Activated T-cell treated with anti-CD3 and anti-CD28 coated beads, Interleukin-2, amount 50 U/mL, for 48 hours (primary cell): ENCODE data around the gene TTC7B.

Experiments
- DNase-seq, 2 experiments: peaks; one replicate each; pipeline ENCODE4 v3.0.0-alpha.2; 2020

Gene TTC7B

GRCh38 chr14:90699016-90699415 is 117.2 kb downstream of the TTC7B start:
- DNase-seq = no peak

GRCh38 chr14:90698379-90698869 is 117.8 kb downstream of the TTC7B start:
- no peak for DNase-seq

DNA sequence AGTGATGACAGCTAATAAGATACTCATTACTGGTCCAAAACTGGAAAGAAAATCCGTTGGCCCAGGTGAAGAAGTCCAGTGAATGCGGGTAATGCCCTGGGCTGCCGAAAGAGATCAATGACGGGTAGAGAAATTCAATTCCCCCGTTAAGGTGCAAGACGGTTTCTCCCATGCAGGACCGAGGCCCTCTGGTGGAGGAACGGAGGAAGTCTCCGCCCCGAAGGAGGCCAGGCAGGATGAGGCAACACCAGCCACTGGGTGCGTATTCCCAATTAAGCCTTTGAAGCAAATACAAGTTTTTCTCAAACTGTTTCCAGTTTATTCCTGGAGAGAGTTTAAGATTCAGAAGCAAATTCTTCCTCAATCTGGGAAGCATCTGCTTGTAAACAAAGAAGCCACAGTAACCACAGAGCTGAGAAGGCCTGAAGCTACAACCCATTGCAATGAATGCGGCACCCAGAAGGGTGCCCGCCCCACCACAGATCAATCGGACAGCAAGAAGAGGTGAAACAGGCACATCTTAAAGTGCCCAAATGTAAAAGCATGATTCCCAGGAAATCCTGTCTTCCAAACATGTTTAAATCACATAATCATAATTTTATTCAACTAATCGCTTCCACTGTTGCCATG is 118.5 kb downstream of the TTC7B start:
- DNase-seq = peak; percentile 85 to 87

- DNase-seq = no peak
Measured at GRCh38 chr14:90697132-90697531, 119.1 kb downstream of the TTC7B start.

DNA sequence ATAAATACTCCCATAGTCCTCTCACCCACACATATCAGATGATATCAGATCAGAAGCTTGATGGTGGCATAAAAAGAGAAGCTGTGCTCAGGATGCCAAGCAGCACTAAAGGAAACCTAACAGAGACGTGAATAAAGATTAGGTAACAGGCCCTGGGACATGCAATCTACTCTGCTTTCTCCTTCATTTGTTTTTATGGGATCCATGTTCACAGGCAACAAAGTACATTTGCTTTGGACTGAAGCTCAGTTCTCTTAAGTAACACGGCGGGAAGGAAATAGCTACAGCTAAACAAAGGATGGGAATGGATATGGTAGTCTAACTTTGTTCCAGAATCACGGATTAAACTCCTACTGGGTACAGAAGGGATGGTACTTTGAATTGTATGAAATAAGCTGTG is 119.5 kb downstream of the TTC7B start:
- DNase-seq = no peak

- no peak for DNase-seq
Measured at GRCh38 chr14:90695997-90696660, 120.1 kb downstream of the TTC7B start.

DNA sequence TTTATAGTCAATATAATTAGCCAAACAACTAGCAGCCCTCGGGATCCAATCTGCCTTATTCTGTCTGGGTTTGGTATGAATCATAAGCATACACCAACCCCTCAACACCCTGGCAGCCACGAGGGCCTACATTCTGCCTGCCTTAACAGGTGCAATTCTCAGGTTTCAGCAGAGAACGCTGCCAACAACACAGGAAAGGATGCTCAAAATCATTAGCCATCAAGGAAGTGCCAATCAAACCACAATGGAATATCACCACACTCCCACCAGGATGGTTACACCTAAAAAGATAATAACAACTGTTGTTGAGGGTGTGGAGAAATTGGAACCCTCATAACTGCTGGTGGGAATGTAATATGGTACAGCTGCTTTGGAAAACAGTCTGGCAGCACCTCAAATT is 122.8 kb downstream of the TTC7B start:
- DNase-seq = no peak

DNA sequence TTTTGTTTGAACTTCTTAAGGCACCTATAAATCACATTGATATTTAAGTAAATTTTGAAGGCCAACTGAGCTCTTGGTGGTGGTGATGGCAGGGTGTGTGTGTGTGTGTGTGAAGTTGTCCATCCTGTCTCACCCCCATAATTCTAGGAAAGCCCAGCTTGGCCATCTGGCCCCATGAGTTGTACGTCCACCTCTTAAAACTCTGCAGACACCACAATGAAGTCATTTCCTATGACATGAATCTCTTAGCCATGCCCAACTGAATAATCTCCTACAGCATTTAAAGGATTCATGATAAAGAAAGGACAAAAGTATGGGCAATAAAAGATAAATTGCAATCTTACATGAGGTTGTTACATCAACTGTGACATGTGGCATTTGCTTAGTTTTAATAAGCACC is 123.4 kb downstream of the TTC7B start:
- no peak for DNase-seq

DNA sequence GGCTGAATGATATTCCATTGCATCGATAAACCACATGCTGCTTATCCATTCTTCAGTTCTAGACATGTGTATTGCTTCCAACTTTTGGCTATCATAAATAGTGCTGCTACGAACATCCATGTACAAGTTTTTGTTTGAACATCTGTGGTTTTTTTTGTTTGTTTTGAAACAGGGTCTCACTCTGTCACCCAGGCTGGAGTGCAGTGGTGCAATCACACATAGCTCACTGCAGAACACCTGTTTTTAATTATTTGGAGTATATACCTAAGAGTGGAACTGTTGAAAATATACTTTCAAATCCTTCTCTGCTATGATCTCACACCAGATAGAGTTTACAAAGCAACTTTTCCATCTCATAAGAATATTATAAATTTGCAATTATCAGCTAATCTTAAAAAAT is 124.2 kb downstream of the TTC7B start:
- no peak for DNase-seq

DNA sequence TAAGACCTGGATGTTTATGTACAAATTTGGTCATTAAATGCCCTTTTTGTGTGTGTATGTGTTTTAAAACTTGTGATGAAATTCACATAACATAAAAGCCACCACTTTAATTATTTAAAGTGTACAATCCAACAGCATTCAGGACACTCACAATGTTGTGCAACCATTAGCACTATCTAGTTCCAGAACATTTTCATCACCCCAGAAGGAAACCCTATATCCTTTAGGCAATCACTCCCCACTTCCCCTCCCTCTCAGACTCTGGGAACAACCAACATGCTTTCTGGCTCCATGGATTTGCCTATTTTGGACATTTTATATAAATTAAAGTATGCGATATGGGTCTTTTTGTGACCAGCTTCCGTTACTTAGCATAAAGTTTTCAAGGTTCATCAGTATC is 124.6 kb downstream of the TTC7B start:
- DNase-seq = no peak

DNA sequence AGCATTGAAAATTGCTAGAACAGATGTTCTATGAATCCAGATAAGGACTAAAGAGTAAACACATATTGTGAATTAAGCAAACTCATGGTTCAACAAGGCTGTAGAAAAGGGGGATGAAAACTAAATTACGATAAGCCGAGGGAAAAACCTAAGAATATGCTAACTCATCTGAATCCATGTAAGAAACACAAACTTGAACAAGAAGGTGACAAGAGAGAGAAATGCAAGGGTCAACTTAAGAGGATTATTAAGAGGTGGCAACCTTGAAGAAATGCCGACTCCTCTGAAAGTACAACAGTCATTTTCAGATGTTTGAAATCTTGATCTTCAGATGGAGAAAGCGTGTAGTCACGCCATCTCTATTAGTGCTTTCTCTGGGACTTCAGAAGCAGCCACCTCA is 128.6 kb downstream of the TTC7B start:
- DNase-seq = no peak

DNA sequence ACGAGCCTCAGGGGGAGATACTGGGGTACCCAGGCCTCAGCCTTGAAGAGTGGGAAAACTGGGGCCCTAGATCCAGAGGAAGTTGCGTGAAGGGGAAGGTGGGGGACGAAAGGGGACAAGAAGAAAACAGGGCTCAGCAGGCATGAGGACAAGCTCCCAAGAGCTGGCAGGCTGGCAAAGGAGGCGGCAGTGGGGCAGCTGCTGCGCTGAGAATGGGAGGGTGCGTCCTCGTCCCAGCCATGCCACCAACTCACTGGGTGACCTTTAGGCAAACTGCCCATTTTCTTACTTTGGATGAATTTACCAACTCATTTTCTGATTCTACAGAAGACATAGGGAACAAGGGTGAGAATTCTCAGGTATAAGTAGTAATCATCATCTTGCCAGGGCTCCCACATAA is 133.6 kb downstream of the TTC7B start:
- no peak for DNase-seq

- no peak for DNase-seq
Measured at GRCh38 chr14:90681929-90682328, 134.3 kb downstream of the TTC7B start.

GRCh38 chr14:90678846-90679362 is 137.3 kb downstream of the TTC7B start:
- DNase-seq = no peak

DNA sequence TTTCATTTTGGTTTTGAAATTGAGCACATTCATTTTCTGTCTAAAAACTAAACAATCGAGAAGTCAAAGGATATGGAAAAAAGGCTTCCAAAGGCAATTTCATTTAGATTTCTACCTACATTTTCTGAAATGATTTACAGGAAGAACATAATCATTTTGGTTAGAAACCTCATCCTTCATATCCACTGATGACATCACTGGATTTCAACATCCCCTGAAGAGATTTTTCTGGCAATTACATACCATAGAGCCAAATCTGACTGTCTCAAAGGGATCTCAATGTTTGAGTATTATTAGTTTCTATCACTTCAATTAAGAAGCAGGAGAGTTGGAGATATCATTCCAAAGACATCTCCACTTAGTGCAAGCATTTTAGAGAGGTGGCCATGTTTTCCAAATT is 137.8 kb downstream of the TTC7B start:
- no peak for DNase-seq

DNA sequence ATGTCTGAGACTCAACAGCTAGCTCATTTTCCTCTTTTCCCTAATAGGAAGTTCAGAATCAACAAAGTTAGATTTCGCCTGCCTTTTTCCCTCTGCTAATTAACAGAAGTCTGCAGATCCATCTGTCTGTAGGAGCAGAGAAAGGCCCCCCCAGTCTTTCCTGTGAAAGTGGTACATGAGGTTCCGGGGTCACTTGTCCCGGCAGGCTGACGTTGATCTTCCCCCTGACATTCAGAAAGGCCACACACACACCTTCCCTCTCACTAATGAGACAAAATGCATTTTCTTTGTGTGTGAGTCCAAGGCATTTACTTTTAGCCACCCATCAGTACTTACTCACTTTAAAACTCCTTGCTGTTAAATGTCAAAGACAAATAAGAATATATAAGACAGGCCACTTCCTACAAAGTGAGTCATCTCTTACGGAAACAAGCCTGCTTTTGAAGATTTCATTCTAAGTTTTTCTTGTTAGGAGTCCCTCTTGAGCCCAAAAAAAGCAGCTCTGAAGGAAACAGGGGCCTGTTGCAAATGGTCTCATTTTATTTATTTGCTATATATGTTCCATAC is 138.7 kb downstream of the TTC7B start:
- DNase-seq = peak in 1 of 2 experiments; percentile 42

GRCh38 chr14:90676912-90677311 is 139.3 kb downstream of the TTC7B start:
- no peak for DNase-seq

DNA sequence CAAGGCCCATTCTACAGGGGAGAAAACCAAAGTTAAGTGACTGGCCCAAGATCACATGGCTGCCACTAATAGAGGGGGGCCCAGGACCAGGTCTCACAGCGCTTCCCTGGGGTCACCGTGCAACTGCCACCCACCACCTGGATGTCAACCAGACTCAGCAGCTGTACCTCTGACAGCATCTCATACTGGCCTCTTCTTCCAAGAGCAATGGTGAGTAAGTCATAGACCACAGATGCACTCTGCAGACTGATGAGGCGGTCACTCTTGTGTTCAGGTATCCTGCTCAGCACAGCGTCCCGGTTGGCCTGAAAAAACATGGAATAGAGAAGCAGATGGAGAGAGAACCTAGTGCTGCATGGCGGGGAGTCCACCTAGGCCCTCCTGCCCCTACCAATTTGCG is 139.9 kb downstream of the TTC7B start:
- no peak for DNase-seq

DNA sequence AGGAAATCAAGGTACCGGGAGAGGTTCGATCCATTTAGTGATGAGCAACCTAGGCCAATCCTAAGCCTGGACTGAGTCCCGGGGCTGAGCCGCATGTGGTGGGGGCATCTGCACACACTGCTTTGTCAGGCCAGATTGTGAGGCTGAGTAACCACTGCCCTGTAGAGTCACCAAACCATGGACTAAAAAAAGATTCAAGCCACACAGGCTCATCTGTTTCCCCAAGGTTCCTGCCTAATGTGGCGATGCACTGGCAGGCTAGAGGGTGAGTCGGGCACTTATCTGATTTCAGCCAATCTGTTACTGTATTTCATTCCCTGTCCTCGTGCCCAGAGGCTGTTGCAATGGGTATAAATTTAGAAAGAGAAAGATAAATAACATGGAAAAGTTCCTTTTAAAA is 140.8 kb downstream of the TTC7B start:
- no peak for DNase-seq

- no peak for DNase-seq
Measured at GRCh38 chr14:90674716-90675115, 141.5 kb downstream of the TTC7B start.

GRCh38 chr14:90674043-90674670 is 142.1 kb downstream of the TTC7B start:
- DNase-seq = no peak

- no peak for DNase-seq
Measured at GRCh38 chr14:90671382-90672234, 144.6 kb downstream of the TTC7B start.

DNA sequence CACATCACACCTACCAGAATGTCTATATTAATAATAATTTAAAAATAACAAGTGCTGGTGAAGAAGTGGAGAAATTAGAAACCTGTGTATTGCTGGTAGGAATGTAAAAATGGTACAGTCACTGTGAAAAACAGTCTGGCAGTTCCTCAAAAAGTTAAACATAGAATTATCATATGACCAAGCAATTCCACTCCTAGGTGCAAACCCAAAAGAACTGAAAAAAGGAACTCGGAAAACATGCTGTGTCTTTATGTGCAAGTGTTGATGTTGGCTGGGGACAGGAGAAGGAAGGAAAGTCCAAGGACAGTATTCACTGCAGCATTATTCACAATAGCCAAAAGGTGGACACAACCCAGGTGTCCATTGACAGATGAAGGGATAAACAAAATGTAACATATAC is 146.5 kb downstream of the TTC7B start:
- DNase-seq = no peak
